SK-N-MC (cell line): ENCODE data around the gene NEK1.
A peak's percentile ranks its signal among the peaks of the same experiment; 100 is the strongest.

Experiments
- DNase-seq: peaks from one replicate; pipeline ENCODE4 v3.0.0-alpha.2; 2011; ENCODE audit warnings: low read depth, low spot score
- H3K27ac ChIP-seq: fragments of 200-600 bp; sonication (generic); 2 replicates; pipeline ENCODE4 v1.5.1; 2016; ENCODE audit warnings: mixed run types
- H3K36me3 ChIP-seq: fragments of 200-600 bp; sonication (generic); 2 replicates; pipeline ENCODE4 v1.6.1; 2017; ENCODE audit warnings: antibody characterized with exemption, low read length, mixed read lengths; ENCODE audit not compliant: insufficient read depth
- H3K4me3 ChIP-seq: fragments of 200-600 bp; sonication (generic); 2 replicates; pipeline ENCODE4 v1.5.1; 2016
- H3K9ac ChIP-seq: fragments of 200-600 bp; sonication (generic); 2 replicates; pipeline ENCODE4 v1.8.0; 2017; ENCODE audit warnings: mixed run types, mixed read lengths; ENCODE audit not compliant: insufficient read length
- H3K9me3 ChIP-seq: fragments of 200-600 bp; sonication (generic); 2 replicates; pipeline ENCODE4 v1.6.1; 2017; ENCODE audit warnings: low read depth, mild to moderate bottlenecking, antibody characterized with exemption, low read length, moderate library complexity, mixed read lengths
- EZH2 ChIP-seq: fragments of 200-600 bp; sonication (generic); IDR thresholded peaks from one replicate; pipeline ENCODE4 v1.6.1; 2017; ENCODE audit warnings: antibody characterized with exemption
- FOXP2 ChIP-seq: optimal IDR thresholded peaks from 2 replicates; pipeline ENCODE3; 2011; ENCODE audit warnings: mild to moderate bottlenecking, moderate library complexity; ENCODE audit not compliant: insufficient read depth; ENCODE audit errors: extremely low read length, control extremely low read depth
- POLR2AphosphoS5 ChIP-seq: IDR thresholded peaks from 2 replicates; pipeline ENCODE4 v1.6.1; 2012; ENCODE audit warnings: mild to moderate bottlenecking, low read depth, low read length, borderline replicate concordance

Gene NEK1

GRCh38 chr4:169621731-169622492 lies 9.5 kb upstream of the NEK1 start:
- TF ChIP-seq EZH2: no peak
- no peak for TF ChIP-seq FOXP2
- TF ChIP-seq POLR2AphosphoS5: no peak; the same call in 1 of the 2 replicates
- DNase-seq: no peak
- peak overlapping the region; percentile 91 for H3K9ac ChIP-seq
- H3K27ac ChIP-seq: peak overlapping the region; percentile 80
- H3K9me3 ChIP-seq: no peaks in the 10 kb centered on the region
- H3K36me3 ChIP-seq: no peaks in the 10 kb centered on the region
- peak overlapping the region; percentile 84 for H3K4me3 ChIP-seq

GRCh38 chr4:169620880-169621248 lies 8.5 kb upstream of the NEK1 start:
- peak overlapping the region; percentile 91 for H3K9ac ChIP-seq
- H3K9me3 ChIP-seq: no peaks in the 10 kb centered on the region
- peak overlapping the region; percentile 84 for H3K4me3 ChIP-seq
- no peaks in the 10 kb centered on the region for H3K36me3 ChIP-seq
- no peak for DNase-seq
- TF ChIP-seq FOXP2: no peak
- TF ChIP-seq POLR2AphosphoS5: no peak
- TF ChIP-seq EZH2: no peak
- H3K27ac ChIP-seq: peak overlapping the region; percentile 48; the same call in 1 of the 2 replicates

- Histone ChIP-seq H3K4me3 (peak within 1 kb of the TSS; percentile 84), H3K9me3 (no peaks in the 10 kb centered on the region), H3K36me3 (no peaks in the 10 kb centered on the region), H3K9ac (peak within 1 kb of the TSS; percentile 91), H3K27ac (peak within 1 kb of the TSS; percentile 80; the same call in 1 of the 2 replicates)
- TF ChIP-seq EZH2 (no peak), FOXP2 (peak; percentile 72), POLR2AphosphoS5 (peak; percentile 97)
- DNase-seq: no peak
These were observed 7.8 kb upstream of the NEK1 start, which contains the start of gene CLCN3 for GRCh38 chr4:169619958-169620879. Gene CLCN3, plus strand, starts transcription at chr4:169620578. Its CDS starts 15,351 bp downstream, at chr4:169635929.

- Histone ChIP-seq H3K4me3 (peak overlapping the region; percentile 84), H3K27ac (0 out of 2 replicates have a peak overlapping the region, but pooled peaks have one; percentile 15), H3K9ac (peak overlapping the region; percentile 91), H3K36me3 (no peaks in the 10 kb centered on the region), H3K9me3 (no peaks in the 10 kb centered on the region)
- no peak for TF ChIP-seq POLR2AphosphoS5
- no peak for TF ChIP-seq EZH2
- no peak for TF ChIP-seq FOXP2
- no peak for DNase-seq
These were observed 7.2 kb upstream of the NEK1 start for GRCh38 chr4:169619518-169619957.

GRCh38 chr4:169618986-169619385 lies 6.6 kb upstream of the NEK1 start:
- H3K9ac ChIP-seq: no peak overlapping the region
- no peak for DNase-seq
- H3K4me3 ChIP-seq: no peak overlapping the region; the same call in 1 of the 2 replicates
- H3K9me3 ChIP-seq: no peaks in the 10 kb centered on the region
- no peak overlapping the region for H3K27ac ChIP-seq
- no peak for TF ChIP-seq FOXP2
- no peaks in the 10 kb centered on the region for H3K36me3 ChIP-seq

GRCh38 chr4:169618286-169618685 lies 5.9 kb upstream of the NEK1 start:
- no peak for DNase-seq
- no peak overlapping the region for H3K4me3 ChIP-seq
- H3K9ac ChIP-seq: no peak overlapping the region
- H3K9me3 ChIP-seq: no peaks in the 10 kb centered on the region
- no peak overlapping the region for H3K27ac ChIP-seq
- no peaks in the 10 kb centered on the region for H3K36me3 ChIP-seq
- TF ChIP-seq EZH2 (no peak), FOXP2 (no peak), POLR2AphosphoS5 (no peak)

GRCh38 chr4:169617306-169617705 lies 4.9 kb upstream of the NEK1 start:
- H3K36me3 ChIP-seq: no peaks in the 10 kb centered on the region
- no peak for TF ChIP-seq FOXP2
- TF ChIP-seq POLR2AphosphoS5: no peak
- TF ChIP-seq EZH2: no peak
- no peak for DNase-seq

GRCh38 chr4:169616846-169617245 lies 4.5 kb upstream of the NEK1 start:
- no peak overlapping the region for H3K9ac ChIP-seq
- no peaks in the 10 kb centered on the region for H3K9me3 ChIP-seq
- no peak overlapping the region for H3K4me3 ChIP-seq
- DNase-seq: no peak
- no peak overlapping the region for H3K27ac ChIP-seq
- H3K36me3 ChIP-seq: no peaks in the 10 kb centered on the region
- TF ChIP-seq EZH2 (no peak), POLR2AphosphoS5 (no peak), FOXP2 (no peak)

More at GRCh38 chr4:169617306-169617705, 4.9 kb upstream of the NEK1 start:
- Histone ChIP-seq H3K4me3 (no peak overlapping the region), H3K9me3 (no peaks in the 10 kb centered on the region), H3K9ac (no peak overlapping the region), H3K27ac (no peak overlapping the region)
